ENCODE data around the gene MTMR6. TPM values are rescaled to one million over a fixed set of nuclear protein-coding genes. Genes with fewer than 3 reads are reported as not detected.

Gene MTMR6
- 10 to 100 TPM; 15.3 to 19.5 (median 17.9) TPM for total RNA-seq
- 1 to 10 TPM; 4.0 to 7.7 TPM for polyA plus RNA-seq
- long read RNA-seq, donor 1, full-length matches to known transcripts: 48 of 59 reads
- long read RNA-seq, donor 1, partial matches to known transcripts: 4 of 59 reads
- long read RNA-seq, donor 1, other reads (novel, unspliced or antisense): 7 of 59 reads
- long read RNA-seq, donor 2, full-length matches to known transcripts: 41 of 53 reads
- long read RNA-seq, donor 2, partial matches to known transcripts: 7 of 53 reads
- long read RNA-seq, donor 2, other reads (novel, unspliced or antisense): 5 of 53 reads
- long read RNA-seq, donor 3, full-length matches to known transcripts: 47 of 62 reads
- long read RNA-seq, donor 3, partial matches to known transcripts: 5 of 62 reads
- long read RNA-seq, donor 3, other reads (novel, unspliced or antisense): 10 of 62 reads

- peaks cover 0 to 19% (median 0%) of the 10 kb centered on the region in 7 donors for H3K27me3 ChIP-seq
These were observed at the start of gene MTMR6 for GRCh38 chr13:25286969-25287961. Gene MTMR6 (minus strand): TSS chr13:25287488. CDS start chr13:25287247, 241 bp downstream.

DNA sequence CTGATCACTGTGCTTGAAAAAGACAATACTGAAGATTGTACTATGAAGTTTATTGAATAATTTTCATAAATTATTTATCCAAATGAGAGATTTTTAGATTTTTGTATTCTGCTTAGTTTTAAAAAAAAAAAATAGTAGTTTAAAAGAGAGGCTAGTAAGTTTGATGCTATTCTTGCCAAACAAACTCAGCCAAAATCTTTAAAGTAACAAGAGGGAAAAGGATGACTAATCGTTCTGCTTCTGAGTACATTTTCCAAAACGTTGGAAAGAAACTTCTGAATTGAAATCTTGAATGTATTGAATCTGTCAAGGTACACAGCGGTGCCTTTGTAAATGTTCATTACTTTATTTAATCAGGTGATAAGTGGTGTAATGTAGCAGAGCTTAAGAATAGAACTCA is 48.6 kb upstream of the MTMR6 start:
- Histone ChIP-seq H3K27ac (no peak overlapping the region), H3K4me1 (no peaks in the 10 kb centered on the region), H3K9me3 (no peaks in the 10 kb centered on the region), H3K27me3 (no peaks in the 10 kb centered on the region), H3K4me3 (no peak overlapping the region), H3K36me3 (peaks cover 0 to 99% (median 32%) of the 10 kb centered on the region in 9 donors)
- ATAC-seq (no peak), DNase-seq (no peak)
- TF ChIP-seq, protein P1, sequence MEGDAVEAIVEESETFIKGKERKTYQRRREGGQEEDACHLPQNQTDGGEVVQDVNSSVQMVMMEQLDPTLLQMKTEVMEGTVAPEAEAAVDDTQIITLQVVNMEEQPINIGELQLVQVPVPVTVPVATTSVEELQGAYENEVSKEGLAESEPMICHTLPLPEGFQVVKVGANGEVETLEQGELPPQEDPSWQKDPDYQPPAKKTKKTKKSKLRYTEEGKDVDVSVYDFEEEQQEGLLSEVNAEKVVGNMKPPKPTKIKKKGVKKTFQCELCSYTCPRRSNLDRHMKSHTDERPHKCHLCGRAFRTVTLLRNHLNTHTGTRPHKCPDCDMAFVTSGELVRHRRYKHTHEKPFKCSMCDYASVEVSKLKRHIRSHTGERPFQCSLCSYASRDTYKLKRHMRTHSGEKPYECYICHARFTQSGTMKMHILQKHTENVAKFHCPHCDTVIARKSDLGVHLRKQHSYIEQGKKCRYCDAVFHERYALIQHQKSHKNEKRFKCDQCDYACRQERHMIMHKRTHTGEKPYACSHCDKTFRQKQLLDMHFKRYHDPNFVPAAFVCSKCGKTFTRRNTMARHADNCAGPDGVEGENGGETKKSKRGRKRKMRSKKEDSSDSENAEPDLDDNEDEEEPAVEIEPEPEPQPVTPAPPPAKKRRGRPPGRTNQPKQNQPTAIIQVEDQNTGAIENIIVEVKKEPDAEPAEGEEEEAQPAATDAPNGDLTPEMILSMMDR (IDR thresholded peaks at IDR 0.05): no peak
- 60 to 80% methylated on average over 3 of the region's 3 CpGs for WGBS, 2 donors
- intact Hi-C loops (cut with DNase I): loop anchor here in 1 of 10 donors (10.0 kb wide), 1 partner anchor 81 kb away; no protein-coding TSS in a partner anchor

More at GRCh38 chr13:25286969-25287961, at the start of gene MTMR6:
- peak within 1 kb of the TSS; percentile 68 to 99 (median 92) for H3K4me3 ChIP-seq
- H3K9me3 ChIP-seq: no peaks in the 10 kb centered on the region
- peak; percentile 97 to 99 (median 98) for ATAC-seq
- peak within 1 kb of the TSS; percentile 36 to 98 (median 89) for H3K27ac ChIP-seq
- peaks cover 0 to 29% (median 15%) of the 10 kb centered on the region in 9 donors for H3K4me1 ChIP-seq
- intact Hi-C loops (cut with DNase I): loop anchor here in 2 of 10 donors (1.0 to 2.0 kb wide), 2 partner anchors 13 to 14 kb away; partner anchors contain the start of gene NUP58 (in 1 of the 2)
- WGBS, 2 donors: 2% methylated on average over 65 of the region's 65 CpGs
- peak; percentile 93 to 95 for DNase-seq
- TF ChIP-seq, protein P1 (IDR thresholded peaks at IDR 0.05): peak; percentile 99 to 100 (median 100)
- peaks cover 0 to 5% (median 0%) of the 10 kb centered on the region in 9 donors for H3K36me3 ChIP-seq

- no peaks in the 10 kb centered on the region for H3K4me1 ChIP-seq
- TF ChIP-seq, protein P1 (IDR thresholded peaks at IDR 0.05): no peak
- H3K9me3 ChIP-seq: no peaks in the 10 kb centered on the region
- WGBS, 2 donors: 97 to 98% methylated on average over 1 of the region's 1 CpG
- intact Hi-C loops (cut with DNase I): loop anchor here in 1 of 10 donors (10.0 kb wide), 1 partner anchor 76 kb away; no protein-coding TSS in a partner anchor
- no peak overlapping the region for H3K27ac ChIP-seq
- ATAC-seq (no peak), DNase-seq (no peak)
- no peak overlapping the region for H3K4me3 ChIP-seq
- H3K36me3 ChIP-seq: peaks cover 0 to 100% (median 55%) of the 10 kb centered on the region in 9 donors
- H3K27me3 ChIP-seq: no peaks in the 10 kb centered on the region
These were observed 43.3 kb upstream of the MTMR6 start for GRCh38 chr13:25330541-25330940.
